Measurements from ENCODE around the gene LAMB1. TPM values are rescaled to one million over a fixed set of nuclear protein-coding genes. Genes with fewer than 3 reads are reported as not detected.

LAMB1 gene
- total RNA-seq, 1 experiment from 2014 or later, result 101 TPM

DNA sequence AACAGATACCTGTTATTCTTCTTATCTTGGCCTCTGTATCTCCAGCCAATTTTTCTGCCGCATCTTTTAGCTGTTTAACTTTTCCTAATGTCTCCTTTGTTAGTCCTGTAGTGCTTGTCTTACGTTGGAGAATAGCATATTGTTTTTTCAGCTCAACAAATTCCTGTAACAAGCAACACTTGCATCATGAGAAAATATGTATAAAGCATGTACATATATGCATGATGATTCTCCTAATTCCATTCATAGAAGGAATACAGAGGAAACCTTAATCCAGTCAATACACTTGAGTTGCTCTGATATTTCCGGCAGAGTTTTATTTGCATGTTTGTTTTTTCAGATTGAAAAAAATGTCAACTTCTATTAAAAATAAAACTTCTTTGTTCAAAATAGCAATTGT, 26.1 kb upstream of the LAMB1 start (continued):
- TF ChIP-seq, protein P1, sequence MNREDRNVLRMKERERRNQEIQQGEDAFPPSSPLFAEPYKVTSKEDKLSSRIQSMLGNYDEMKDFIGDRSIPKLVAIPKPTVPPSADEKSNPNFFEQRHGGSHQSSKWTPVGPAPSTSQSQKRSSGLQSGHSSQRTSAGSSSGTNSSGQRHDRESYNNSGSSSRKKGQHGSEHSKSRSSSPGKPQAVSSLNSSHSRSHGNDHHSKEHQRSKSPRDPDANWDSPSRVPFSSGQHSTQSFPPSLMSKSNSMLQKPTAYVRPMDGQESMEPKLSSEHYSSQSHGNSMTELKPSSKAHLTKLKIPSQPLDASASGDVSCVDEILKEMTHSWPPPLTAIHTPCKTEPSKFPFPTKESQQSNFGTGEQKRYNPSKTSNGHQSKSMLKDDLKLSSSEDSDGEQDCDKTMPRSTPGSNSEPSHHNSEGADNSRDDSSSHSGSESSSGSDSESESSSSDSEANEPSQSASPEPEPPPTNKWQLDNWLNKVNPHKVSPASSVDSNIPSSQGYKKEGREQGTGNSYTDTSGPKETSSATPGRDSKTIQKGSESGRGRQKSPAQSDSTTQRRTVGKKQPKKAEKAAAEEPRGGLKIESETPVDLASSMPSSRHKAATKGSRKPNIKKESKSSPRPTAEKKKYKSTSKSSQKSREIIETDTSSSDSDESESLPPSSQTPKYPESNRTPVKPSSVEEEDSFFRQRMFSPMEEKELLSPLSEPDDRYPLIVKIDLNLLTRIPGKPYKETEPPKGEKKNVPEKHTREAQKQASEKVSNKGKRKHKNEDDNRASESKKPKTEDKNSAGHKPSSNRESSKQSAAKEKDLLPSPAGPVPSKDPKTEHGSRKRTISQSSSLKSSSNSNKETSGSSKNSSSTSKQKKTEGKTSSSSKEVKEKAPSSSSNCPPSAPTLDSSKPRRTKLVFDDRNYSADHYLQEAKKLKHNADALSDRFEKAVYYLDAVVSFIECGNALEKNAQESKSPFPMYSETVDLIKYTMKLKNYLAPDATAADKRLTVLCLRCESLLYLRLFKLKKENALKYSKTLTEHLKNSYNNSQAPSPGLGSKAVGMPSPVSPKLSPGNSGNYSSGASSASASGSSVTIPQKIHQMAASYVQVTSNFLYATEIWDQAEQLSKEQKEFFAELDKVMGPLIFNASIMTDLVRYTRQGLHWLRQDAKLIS (CRISPR knock-in tag; IDR thresholded peaks at IDR 0.05; ENCODE audit: borderline replicate concordance), result no peak
- TF ChIP-seq, protein P2, sequence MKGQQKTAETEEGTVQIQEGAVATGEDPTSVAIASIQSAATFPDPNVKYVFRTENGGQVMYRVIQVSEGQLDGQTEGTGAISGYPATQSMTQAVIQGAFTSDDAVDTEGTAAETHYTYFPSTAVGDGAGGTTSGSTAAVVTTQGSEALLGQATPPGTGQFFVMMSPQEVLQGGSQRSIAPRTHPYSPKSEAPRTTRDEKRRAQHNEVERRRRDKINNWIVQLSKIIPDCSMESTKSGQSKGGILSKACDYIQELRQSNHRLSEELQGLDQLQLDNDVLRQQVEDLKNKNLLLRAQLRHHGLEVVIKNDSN (CRISPR knock-in tag; IDR thresholded peaks at IDR 0.05), result no peak
- no peak for TF ChIP-seq OVOL2 (CRISPR knock-in tag; IDR thresholded peaks at IDR 0.05; ENCODE audit: borderline replicate concordance)
- TF ChIP-seq, protein P3, sequence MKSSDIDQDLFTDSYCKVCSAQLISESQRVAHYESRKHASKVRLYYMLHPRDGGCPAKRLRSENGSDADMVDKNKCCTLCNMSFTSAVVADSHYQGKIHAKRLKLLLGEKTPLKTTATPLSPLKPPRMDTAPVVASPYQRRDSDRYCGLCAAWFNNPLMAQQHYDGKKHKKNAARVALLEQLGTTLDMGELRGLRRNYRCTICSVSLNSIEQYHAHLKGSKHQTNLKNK (CRISPR knock-in tag; IDR thresholded peaks at IDR 0.05), result no peak
- no peak for TF ChIP-seq PRRX2 (CRISPR knock-in tag; IDR thresholded peaks at IDR 0.05)
- TF ChIP-seq ZNF232 (CRISPR knock-in tag; IDR thresholded peaks at IDR 0.05), result no peak
- no peak for TF ChIP-seq ZNF423 (CRISPR knock-in tag; IDR thresholded peaks at IDR 0.05)

DNA sequence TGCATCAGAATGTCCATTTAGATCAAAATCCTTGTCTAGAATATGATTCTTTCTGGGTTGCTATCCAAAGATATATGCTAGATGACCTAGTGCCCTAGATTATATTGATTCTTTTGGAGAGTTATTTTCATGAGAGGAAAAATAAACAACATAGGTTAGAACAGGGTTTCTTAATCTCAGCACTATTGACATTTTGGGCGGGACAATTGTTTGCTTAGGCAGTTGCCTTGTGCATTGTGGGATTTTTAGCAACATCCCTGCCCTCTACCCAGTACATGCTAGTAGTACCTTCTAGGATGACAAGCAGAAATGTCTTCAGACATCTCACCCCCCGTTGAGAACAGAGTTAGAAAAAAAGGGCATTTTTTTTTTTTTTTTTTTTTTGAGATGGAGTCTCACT, 25.1 kb upstream of the LAMB1 start:
- Mint-ChIP-seq H3K9me3 (no peaks in the 10 kb centered on the region), H3K36me3 (no peaks in the 10 kb centered on the region), H3K27me3 (ENCODE audit: low read depth) (peaks cover 3% of the 10 kb centered on the region; the same call in 1 of the 2 replicates), H3K4me3 (no peak overlapping the region), H3K4me1 (peaks cover 3% of the 10 kb centered on the region), H3K27ac (no peak overlapping the region)
- ATAC-seq (no peak), DNase-seq (ENCODE audit: low spot score) (no peak)
- ChIA-PET POLR2A (no interaction called here), CTCF (no interaction called here)
- TF ChIP-seq ZNF671 (CRISPR knock-in tag; IDR thresholded peaks at IDR 0.05) (no peak), JUN (CRISPR knock-in tag; IDR thresholded peaks at IDR 0.05) (no peak), GABPB1 (CRISPR knock-in tag; IDR thresholded peaks at IDR 0.05) (0 out of 2 replicates have a peak, but pooled peaks have one; percentile 20)
- TF ChIP-seq, protein P4, sequence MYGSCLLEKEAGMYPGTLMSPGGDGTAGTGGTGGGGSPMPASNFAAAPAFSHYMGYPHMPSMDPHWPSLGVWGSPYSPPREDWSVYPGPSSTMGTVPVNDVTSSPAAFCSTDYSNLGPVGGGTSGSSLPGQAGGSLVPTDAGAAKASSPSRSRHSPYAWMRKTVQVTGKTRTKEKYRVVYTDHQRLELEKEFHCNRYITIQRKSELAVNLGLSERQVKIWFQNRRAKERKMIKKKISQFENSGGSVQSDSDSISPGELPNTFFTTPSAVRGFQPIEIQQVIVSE (CRISPR knock-in tag; IDR thresholded peaks at IDR 0.05; ENCODE audit: borderline replicate concordance), result no peak

DNA sequence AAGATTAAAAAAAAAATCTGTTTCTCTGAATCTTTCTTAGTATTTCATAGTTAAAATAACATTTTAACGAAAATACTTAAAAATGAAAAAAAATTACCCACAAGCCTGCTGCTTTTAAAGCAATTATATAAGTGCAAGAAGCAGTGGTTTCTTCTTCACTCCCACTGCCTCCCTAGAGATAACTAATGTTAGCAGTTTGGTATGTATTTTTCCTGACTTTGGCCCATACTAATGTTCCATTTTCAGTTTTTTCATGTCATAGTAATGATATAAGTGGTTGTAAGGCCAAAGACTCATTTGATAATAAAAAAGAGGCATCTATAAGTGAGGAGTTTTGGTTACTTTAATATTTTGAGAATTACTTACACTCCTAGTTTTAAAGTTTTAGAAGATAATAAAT, 24.3 kb upstream of the LAMB1 start:
- H3K36me3 Mint-ChIP-seq, result no peaks in the 10 kb centered on the region
- H3K4me1 Mint-ChIP-seq, result no peaks in the 10 kb centered on the region
- no peak overlapping the region for H3K27ac Mint-ChIP-seq
- CTCF ChIA-PET, result no interaction called here
- H3K9me3 Mint-ChIP-seq, result no peaks in the 10 kb centered on the region
- ATAC-seq (no peak), DNase-seq (ENCODE audit: low spot score) (no peak)
- peaks cover 3% of the 10 kb centered on the region; the same call in 1 of the 2 replicates for H3K27me3 Mint-ChIP-seq (ENCODE audit: low read depth)
- POLR2A ChIA-PET, result no interaction called here
- H3K4me3 Mint-ChIP-seq, result no peak overlapping the region
- TF ChIP-seq, protein P4 (CRISPR knock-in tag; IDR thresholded peaks at IDR 0.05; ENCODE audit: borderline replicate concordance), result no peak
- TF ChIP-seq, protein P5, sequence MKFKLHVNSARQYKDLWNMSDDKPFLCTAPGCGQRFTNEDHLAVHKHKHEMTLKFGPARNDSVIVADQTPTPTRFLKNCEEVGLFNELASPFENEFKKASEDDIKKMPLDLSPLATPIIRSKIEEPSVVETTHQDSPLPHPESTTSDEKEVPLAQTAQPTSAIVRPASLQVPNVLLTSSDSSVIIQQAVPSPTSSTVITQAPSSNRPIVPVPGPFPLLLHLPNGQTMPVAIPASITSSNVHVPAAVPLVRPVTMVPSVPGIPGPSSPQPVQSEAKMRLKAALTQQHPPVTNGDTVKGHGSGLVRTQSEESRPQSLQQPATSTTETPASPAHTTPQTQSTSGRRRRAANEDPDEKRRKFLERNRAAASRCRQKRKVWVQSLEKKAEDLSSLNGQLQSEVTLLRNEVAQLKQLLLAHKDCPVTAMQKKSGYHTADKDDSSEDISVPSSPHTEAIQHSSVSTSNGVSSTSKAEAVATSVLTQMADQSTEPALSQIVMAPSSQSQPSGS (CRISPR knock-in tag; IDR thresholded peaks at IDR 0.05; ENCODE audit: borderline replicate concordance, low read depth), result no peak
- no peak for TF ChIP-seq NR2C2 (CRISPR knock-in tag; IDR thresholded peaks at IDR 0.05)
- no peak for TF ChIP-seq IRF2 (CRISPR knock-in tag; IDR thresholded peaks at IDR 0.05; ENCODE audit: borderline replicate concordance, low read depth)
- TF ChIP-seq, protein P6, sequence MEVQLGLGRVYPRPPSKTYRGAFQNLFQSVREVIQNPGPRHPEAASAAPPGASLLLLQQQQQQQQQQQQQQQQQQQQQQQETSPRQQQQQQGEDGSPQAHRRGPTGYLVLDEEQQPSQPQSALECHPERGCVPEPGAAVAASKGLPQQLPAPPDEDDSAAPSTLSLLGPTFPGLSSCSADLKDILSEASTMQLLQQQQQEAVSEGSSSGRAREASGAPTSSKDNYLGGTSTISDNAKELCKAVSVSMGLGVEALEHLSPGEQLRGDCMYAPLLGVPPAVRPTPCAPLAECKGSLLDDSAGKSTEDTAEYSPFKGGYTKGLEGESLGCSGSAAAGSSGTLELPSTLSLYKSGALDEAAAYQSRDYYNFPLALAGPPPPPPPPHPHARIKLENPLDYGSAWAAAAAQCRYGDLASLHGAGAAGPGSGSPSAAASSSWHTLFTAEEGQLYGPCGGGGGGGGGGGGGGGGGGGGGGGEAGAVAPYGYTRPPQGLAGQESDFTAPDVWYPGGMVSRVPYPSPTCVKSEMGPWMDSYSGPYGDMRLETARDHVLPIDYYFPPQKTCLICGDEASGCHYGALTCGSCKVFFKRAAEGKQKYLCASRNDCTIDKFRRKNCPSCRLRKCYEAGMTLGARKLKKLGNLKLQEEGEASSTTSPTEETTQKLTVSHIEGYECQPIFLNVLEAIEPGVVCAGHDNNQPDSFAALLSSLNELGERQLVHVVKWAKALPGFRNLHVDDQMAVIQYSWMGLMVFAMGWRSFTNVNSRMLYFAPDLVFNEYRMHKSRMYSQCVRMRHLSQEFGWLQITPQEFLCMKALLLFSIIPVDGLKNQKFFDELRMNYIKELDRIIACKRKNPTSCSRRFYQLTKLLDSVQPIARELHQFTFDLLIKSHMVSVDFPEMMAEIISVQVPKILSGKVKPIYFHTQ (CRISPR knock-in tag; IDR thresholded peaks at IDR 0.05), result no peak
- TF ChIP-seq, protein P7, sequence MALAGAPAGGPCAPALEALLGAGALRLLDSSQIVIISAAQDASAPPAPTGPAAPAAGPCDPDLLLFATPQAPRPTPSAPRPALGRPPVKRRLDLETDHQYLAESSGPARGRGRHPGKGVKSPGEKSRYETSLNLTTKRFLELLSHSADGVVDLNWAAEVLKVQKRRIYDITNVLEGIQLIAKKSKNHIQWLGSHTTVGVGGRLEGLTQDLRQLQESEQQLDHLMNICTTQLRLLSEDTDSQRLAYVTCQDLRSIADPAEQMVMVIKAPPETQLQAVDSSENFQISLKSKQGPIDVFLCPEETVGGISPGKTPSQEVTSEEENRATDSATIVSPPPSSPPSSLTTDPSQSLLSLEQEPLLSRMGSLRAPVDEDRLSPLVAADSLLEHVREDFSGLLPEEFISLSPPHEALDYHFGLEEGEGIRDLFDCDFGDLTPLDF (CRISPR knock-in tag; IDR thresholded peaks at IDR 0.05), result no peak
- TF ChIP-seq, protein P8, sequence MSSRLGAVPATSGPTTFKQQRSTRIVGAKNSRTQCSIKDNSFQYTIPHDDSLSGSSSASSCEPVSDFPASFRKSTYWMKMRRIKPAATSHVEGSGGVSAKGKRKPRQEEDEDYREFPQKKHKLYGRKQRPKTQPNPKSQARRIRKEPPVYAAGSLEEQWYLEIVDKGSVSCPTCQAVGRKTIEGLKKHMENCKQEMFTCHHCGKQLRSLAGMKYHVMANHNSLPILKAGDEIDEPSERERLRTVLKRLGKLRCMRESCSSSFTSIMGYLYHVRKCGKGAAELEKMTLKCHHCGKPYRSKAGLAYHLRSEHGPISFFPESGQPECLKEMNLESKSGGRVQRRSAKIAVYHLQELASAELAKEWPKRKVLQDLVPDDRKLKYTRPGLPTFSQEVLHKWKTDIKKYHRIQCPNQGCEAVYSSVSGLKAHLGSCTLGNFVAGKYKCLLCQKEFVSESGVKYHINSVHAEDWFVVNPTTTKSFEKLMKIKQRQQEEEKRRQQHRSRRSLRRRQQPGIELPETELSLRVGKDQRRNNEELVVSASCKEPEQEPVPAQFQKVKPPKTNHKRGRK (CRISPR knock-in tag; IDR thresholded peaks at IDR 0.05; ENCODE audit: borderline replicate concordance), result no peak
